DND-41 (cell line): ENCODE results near the gene AATK.

ENCODE experiments used
- ATAC-seq: fragments of 200-7000 bp; cut with Tn5 transposase; 3 replicates; pipeline ENCODE4 v1.9.1; 2021; ENCODE audit warnings: low read depth; ENCODE audit not compliant: insufficient read depth
- DNase-seq: peaks from one replicate; pipeline ENCODE4 v3.0.0-alpha.2; 2020
- H2AFZ ChIP-seq: 2 replicates; pipeline ENCODE4 v1.6.0; 2012; ENCODE audit warnings: low read depth, low read length
- H3K27ac ChIP-seq: 2 replicates; pipeline ENCODE4 v1.5.1; 2012; ENCODE audit warnings: low read length, inconsistent platforms
- H3K27me3 ChIP-seq: fragments of 200-600 bp; sonication (generic); 2 replicates; pipeline ENCODE4 v1.6.0; 2012; ENCODE audit warnings: low read length, mild to moderate bottlenecking, inconsistent platforms; ENCODE audit not compliant: insufficient read depth, poor library complexity
- H3K36me3 ChIP-seq: 2 replicates; pipeline ENCODE4 v1.5.1; 2012; ENCODE audit warnings: low read length, inconsistent platforms; ENCODE audit not compliant: insufficient read depth
- H3K4me1 ChIP-seq: 2 replicates; pipeline ENCODE4 v1.5.1; 2012; ENCODE audit warnings: mild to moderate bottlenecking, low read length; ENCODE audit not compliant: insufficient read depth
- H3K4me2 ChIP-seq: 2 replicates; pipeline ENCODE4 v1.6.0; 2012; ENCODE audit warnings: mild to moderate bottlenecking, moderate library complexity, low read length, inconsistent platforms; ENCODE audit not compliant: insufficient read depth
- H3K4me3 ChIP-seq, 2 experiments: fragments of 200-600 bp in 1 of 2; shearing (Covaris generic) in 1 of 2; 2 replicates each; pipeline ENCODE4 v1.5.1; 2012 to 2016; ENCODE audit warnings: inconsistent platforms in 2 of 2, low read length in 2 of 2, mild to moderate bottlenecking in 2 of 2, low read depth in 1 of 2, moderate library complexity in 1 of 2
- H3K79me2 ChIP-seq: 2 replicates; pipeline ENCODE4 v1.6.0; 2012; ENCODE audit warnings: low read length, inconsistent platforms; ENCODE audit not compliant: insufficient read depth
- H3K9ac ChIP-seq: 2 replicates; pipeline ENCODE4 v1.6.0; 2012; ENCODE audit warnings: low read depth, mild to moderate bottlenecking, inconsistent platforms, low read length, moderate library complexity
- H3K9me3 ChIP-seq: 2 replicates; pipeline ENCODE4 v1.5.1; 2012; ENCODE audit warnings: low read length, moderate library complexity, mild to moderate bottlenecking, inconsistent platforms; ENCODE audit not compliant: insufficient read depth, severe bottlenecking
- H4K20me1 ChIP-seq: 2 replicates; pipeline ENCODE4 v1.6.0; 2012; ENCODE audit warnings: low read length; ENCODE audit not compliant: insufficient read depth
- EZH2 ChIP-seq: IDR thresholded peaks from 3 replicates; pipeline ENCODE4 v1.6.1; 2012; ENCODE audit warnings: borderline replicate concordance, low read depth, mild to moderate bottlenecking, moderate library complexity, low read length, inconsistent platforms; ENCODE audit not compliant: severe bottlenecking
- TF ChIP-seq, protein P1 (sequence below): IDR thresholded peaks from 2 replicates; pipeline ENCODE4 v1.5.1; 2012; ENCODE audit warnings: borderline replicate concordance, low read length, moderate library complexity, mild to moderate bottlenecking; ENCODE audit not compliant: poor library complexity, severe bottlenecking; ENCODE audit errors: extremely low read depth

AATK gene

GRCh38 chr17:81070541-81071246 lies 95.3 kb downstream of the AATK start:
- Histone ChIP-seq H2AFZ (no peak overlapping the region), H3K9ac (no peak overlapping the region), H3K4me3 (no peak overlapping the region), H3K36me3 (no peaks in the 10 kb centered on the region), H3K27ac (no peak overlapping the region), H4K20me1 (peaks cover 7% of the 10 kb centered on the region; the same call in 1 of the 2 replicates), H3K79me2 (no peaks in the 10 kb centered on the region), H3K9me3 (no peaks in the 10 kb centered on the region), H3K4me2 (no peak overlapping the region), H3K27me3 (no peaks in the 10 kb centered on the region), H3K4me1 (no peaks in the 10 kb centered on the region)
- ATAC-seq (no peak), DNase-seq (no peak)
- no peak for TF ChIP-seq EZH2
- TF ChIP-seq, protein P1, sequence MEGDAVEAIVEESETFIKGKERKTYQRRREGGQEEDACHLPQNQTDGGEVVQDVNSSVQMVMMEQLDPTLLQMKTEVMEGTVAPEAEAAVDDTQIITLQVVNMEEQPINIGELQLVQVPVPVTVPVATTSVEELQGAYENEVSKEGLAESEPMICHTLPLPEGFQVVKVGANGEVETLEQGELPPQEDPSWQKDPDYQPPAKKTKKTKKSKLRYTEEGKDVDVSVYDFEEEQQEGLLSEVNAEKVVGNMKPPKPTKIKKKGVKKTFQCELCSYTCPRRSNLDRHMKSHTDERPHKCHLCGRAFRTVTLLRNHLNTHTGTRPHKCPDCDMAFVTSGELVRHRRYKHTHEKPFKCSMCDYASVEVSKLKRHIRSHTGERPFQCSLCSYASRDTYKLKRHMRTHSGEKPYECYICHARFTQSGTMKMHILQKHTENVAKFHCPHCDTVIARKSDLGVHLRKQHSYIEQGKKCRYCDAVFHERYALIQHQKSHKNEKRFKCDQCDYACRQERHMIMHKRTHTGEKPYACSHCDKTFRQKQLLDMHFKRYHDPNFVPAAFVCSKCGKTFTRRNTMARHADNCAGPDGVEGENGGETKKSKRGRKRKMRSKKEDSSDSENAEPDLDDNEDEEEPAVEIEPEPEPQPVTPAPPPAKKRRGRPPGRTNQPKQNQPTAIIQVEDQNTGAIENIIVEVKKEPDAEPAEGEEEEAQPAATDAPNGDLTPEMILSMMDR: no peak

DNA sequence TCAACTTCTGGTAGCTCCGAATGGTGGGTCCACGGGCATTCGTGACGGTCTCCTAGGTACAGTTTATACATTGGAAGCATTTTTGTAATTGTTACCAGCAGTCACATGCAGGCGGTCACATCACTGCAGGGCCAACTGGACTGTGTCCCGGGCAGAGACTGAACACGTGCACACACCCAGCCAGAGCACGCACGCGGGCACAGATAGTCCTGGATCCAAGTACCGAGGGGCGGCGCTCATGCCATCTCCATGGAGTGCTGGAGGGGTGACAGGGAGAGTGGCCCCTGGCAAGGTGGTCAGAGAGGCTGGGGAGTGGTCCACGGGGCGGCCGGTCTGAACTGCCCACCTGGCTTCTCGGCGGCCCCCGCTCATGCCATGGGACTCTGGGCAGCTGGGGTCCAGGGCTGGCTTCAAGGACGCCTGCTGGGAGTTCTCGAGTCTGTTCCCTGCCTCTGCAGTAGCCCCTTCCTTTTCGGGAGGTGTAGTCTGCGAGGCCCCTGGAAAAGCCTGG lies 96.8 kb downstream of the AATK start:
- DNase-seq (no peak), ATAC-seq (no peak)
- Histone ChIP-seq H3K4me1 (no peaks in the 10 kb centered on the region), H3K36me3 (no peaks in the 10 kb centered on the region), H4K20me1 (peaks cover 6% of the 10 kb centered on the region; the same call in 1 of the 2 replicates), H3K27me3 (no peaks in the 10 kb centered on the region), H2AFZ (no peak overlapping the region), H3K4me3 (no peak overlapping the region), H3K9me3 (no peaks in the 10 kb centered on the region), H3K27ac (no peak overlapping the region), H3K4me2 (no peak overlapping the region), H3K9ac (no peak overlapping the region), H3K79me2 (no peaks in the 10 kb centered on the region)
- TF ChIP-seq, protein P1: no peak
- no peak for TF ChIP-seq EZH2

- no peak for ATAC-seq
Observed at GRCh38 chr17:81068411-81069134, 97.4 kb downstream of the AATK start.

More at GRCh38 chr17:81068411-81069134, 97.4 kb downstream of the AATK start:
- Histone ChIP-seq H3K36me3 (no peaks in the 10 kb centered on the region), H3K27me3 (no peaks in the 10 kb centered on the region), H4K20me1 (peaks cover 4% of the 10 kb centered on the region; the same call in 1 of the 2 replicates), H3K4me1 (no peaks in the 10 kb centered on the region), H3K9ac (no peak overlapping the region), H3K9me3 (no peaks in the 10 kb centered on the region), H3K79me2 (no peaks in the 10 kb centered on the region), H3K27ac (no peak overlapping the region), H3K4me2 (no peak overlapping the region), H3K4me3 (no peak overlapping the region), H2AFZ (no peak overlapping the region)
- TF ChIP-seq, protein P1: no peak
- TF ChIP-seq EZH2: no peak
- DNase-seq: no peak
